NB4 (cell line): Measurements from ENCODE around the gene HDAC7.

Experiments used
- CTCF ChIP-seq: IDR thresholded peaks from one replicate; pipeline ENCODE4 v1.5.1; 2012; ENCODE audit warnings: low read depth, low read length
- POLR2A ChIP-seq: IDR thresholded peaks from 2 replicates; pipeline ENCODE4 v1.6.1; 2011; ENCODE audit warnings: mild to moderate bottlenecking; ENCODE audit not compliant: insufficient read length; ENCODE audit errors: extremely low read depth

- no peak for TF ChIP-seq CTCF
- TF ChIP-seq POLR2A: no peak
These were observed 43.8 kb upstream of the HDAC7 start for GRCh38 chr12:47863467-47863866.
